ENCODE measurements around the gene AMN. TPM values are rescaled to one million over a fixed set of nuclear protein-coding genes. Genes with fewer than 3 reads are reported as not detected.

AMN gene
- total RNA-seq, 2 donors from 2014 or later, result 6.0 TPM; not detected in 1

GRCh38 chr14:102969901-102970300 is 47.4 kb downstream of the AMN start:
- H3K4me1 ChIP-seq, result no peaks in the 10 kb centered on the region
- no peaks in the 10 kb centered on the region for H3K27me3 ChIP-seq
- H3K36me3 ChIP-seq (replicated peaks in 1 of 2; ENCODE audit: insufficient read depth in 1 of 2, low read depth in 2 of 2), result peaks cover 7 to 44% of the 10 kb centered on the region in 2 donors
- DNase-seq, result no peak
- intact Hi-C loops (cut with DNase I), result no loop called here
- H3K4me3 ChIP-seq, result no peak overlapping the region
- H3K27ac ChIP-seq, result no peak overlapping the region
- TF ChIP-seq POLR2A (IDR thresholded peaks at IDR 0.05) (no peak), CTCF (IDR thresholded peaks at IDR 0.05) (no peak)
- WGBS, 2 donors, result 91 to 94% methylated on average over 9 to 11 of the region's 11 CpGs
- H3K9me3 ChIP-seq, result no peaks in the 10 kb centered on the region
- ATAC-seq, result no peak

- Histone ChIP-seq H3K4me3 (no peak overlapping the region), H3K4me1 (no peaks in the 10 kb centered on the region), H3K36me3 (replicated peaks in 1 of 2; ENCODE audit: insufficient read depth in 1 of 2, low read depth in 2 of 2) (peaks cover 9 to 44% of the 10 kb centered on the region in 2 donors), H3K27me3 (no peaks in the 10 kb centered on the region), H3K9me3 (no peaks in the 10 kb centered on the region), H3K27ac (no peak overlapping the region)
- no peak for DNase-seq
- no peak for ATAC-seq
- intact Hi-C loops (cut with DNase I), result no loop called here
- TF ChIP-seq POLR2A (IDR thresholded peaks at IDR 0.05), result no peak
- TF ChIP-seq CTCF (IDR thresholded peaks at IDR 0.05), result no peak
- WGBS, 2 donors, result 91 to 96% methylated on average over 10 of the region's 10 CpGs
Measured at GRCh38 chr14:102970496-102970895, 48.0 kb downstream of the AMN start.

DNA sequence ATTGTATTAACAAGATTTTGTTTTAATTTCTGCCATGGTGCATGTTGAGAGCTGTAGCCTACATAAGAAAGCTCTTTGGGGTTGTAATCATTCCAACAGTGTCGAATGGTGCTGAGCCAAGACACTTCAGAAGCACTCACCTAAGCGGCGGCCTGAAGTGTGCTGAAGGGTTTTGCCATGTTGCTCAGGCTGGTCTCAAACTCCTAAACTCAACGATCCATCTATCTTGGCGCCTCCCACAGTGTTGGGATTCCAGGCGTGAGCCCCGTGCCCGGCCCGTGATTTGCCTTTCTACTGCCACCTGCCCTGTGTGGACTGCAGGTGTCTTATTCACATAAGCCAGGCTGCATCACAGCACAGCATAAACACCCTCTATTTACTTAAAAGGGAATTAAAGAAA is 48.9 kb downstream of the AMN start:
- no peak overlapping the region for H3K27ac ChIP-seq
- no peaks in the 10 kb centered on the region for H3K4me1 ChIP-seq
- no peaks in the 10 kb centered on the region for H3K27me3 ChIP-seq
- TF ChIP-seq POLR2A (IDR thresholded peaks at IDR 0.05) (no peak), CTCF (IDR thresholded peaks at IDR 0.05) (no peak)
- 86 to 87% methylated on average over 9 of the region's 9 CpGs for WGBS, 2 donors
- peaks cover 17 to 45% of the 10 kb centered on the region in 2 donors for H3K36me3 ChIP-seq (replicated peaks in 1 of 2; ENCODE audit: insufficient read depth in 1 of 2, low read depth in 2 of 2)
- ATAC-seq, result no peak
- no peaks in the 10 kb centered on the region for H3K9me3 ChIP-seq
- no peak overlapping the region for H3K4me3 ChIP-seq
- intact Hi-C loops (cut with DNase I), result no loop called here
- DNase-seq, result no peak

- WGBS, 2 donors, result 93 to 96% methylated on average over 22 to 25 of the region's 25 CpGs
- no peaks in the 10 kb centered on the region for H3K27me3 ChIP-seq
- H3K4me3 ChIP-seq, result no peak overlapping the region
- intact Hi-C loops (cut with DNase I), result no loop called here
- H3K36me3 ChIP-seq (replicated peaks in 1 of 2; ENCODE audit: insufficient read depth in 1 of 2, low read depth in 2 of 2), result peaks cover 21 to 43% of the 10 kb centered on the region in 2 donors
- no peaks in the 10 kb centered on the region for H3K4me1 ChIP-seq
- no peak overlapping the region for H3K27ac ChIP-seq
- no peaks in the 10 kb centered on the region for H3K9me3 ChIP-seq
- no peak for ATAC-seq
- TF ChIP-seq CTCF (IDR thresholded peaks at IDR 0.05) (no peak), POLR2A (IDR thresholded peaks at IDR 0.05) (no peak)
- no peak for DNase-seq
Measured at GRCh38 chr14:102971836-102972606, 49.6 kb downstream of the AMN start.
